Inflammatory macrophage (primary cell): ENCODE data around the gene RFX3.

Experiments
- DNase-seq, 2 donors: peaks; one replicate each; pipeline ENCODE4 v3.0.0-alpha.2; 2020 to 2022

Gene RFX3

GRCh38 chr9:3191715-3192114, 334.1 kb downstream of the RFX3 start:
- DNase-seq = no peak

- no peak for DNase-seq
Observed at GRCh38 chr9:3189113-3189861, 336.5 kb downstream of the RFX3 start.

- no peak for DNase-seq
Observed at GRCh38 chr9:3186751-3187150, 339.1 kb downstream of the RFX3 start.

GRCh38 chr9:3181049-3181953, 344.5 kb downstream of the RFX3 start:
- DNase-seq = peak; percentile 26 to 49

GRCh38 chr9:3180696-3181048, 345.1 kb downstream of the RFX3 start:
- no peak for DNase-seq

GRCh38 chr9:3179711-3180110, 346.1 kb downstream of the RFX3 start:
- no peak for DNase-seq

- DNase-seq = no peak
Observed at GRCh38 chr9:3177936-3178335, 347.9 kb downstream of the RFX3 start.

GRCh38 chr9:3177146-3177761, 348.5 kb downstream of the RFX3 start:
- no peak for DNase-seq

- no peak for DNase-seq
Observed at GRCh38 chr9:3173374-3173773, 352.4 kb downstream of the RFX3 start.

GRCh38 chr9:3170819-3171218, 355.0 kb downstream of the RFX3 start:
- DNase-seq = no peak
